CD4-positive, alpha-beta memory T cell (primary cell): ENCODE results near the gene RABGAP1. TPM values are rescaled to one million over a fixed set of nuclear protein-coding genes. Genes with fewer than 3 reads are reported as not detected.

Source experiments
- CTCF ChIA-PET: fragments of 350-600 bp; sonication (Branson Sonifier 250); formaldehyde crosslinking; loops from one replicate; lab custom pipeline; 2021; ENCODE audit warnings: inconsistent platforms; ENCODE audit not compliant: partially characterized antibody; lab: Charles Lee
- POLR2A ChIA-PET: fragments of 350-600 bp; sonication (Branson Sonifier 250); formaldehyde crosslinking; loops from one replicate; lab custom pipeline; 2021; ENCODE audit not compliant: partially characterized antibody; lab: Charles Lee
- DNase-seq, 5 donors: peaks; one replicate each; pipeline versions ENCODE4 v3.0.0 to v3.0.0-alpha.2; 2020 to 2022; ENCODE audit warnings: mixed read lengths in 1 of 5
- H3K27ac ChIP-seq: one replicate; pipeline ENCODE4 v1.7.0; 2013; ENCODE audit warnings: low read depth, low read length
- H3K27me3 ChIP-seq: 2 replicates; pipeline ENCODE4 v1.7.0; 2013; ENCODE audit warnings: mild to moderate bottlenecking, low read length, moderate library complexity; ENCODE audit not compliant: insufficient read depth
- H3K36me3 ChIP-seq: 2 replicates; pipeline ENCODE4 v1.7.0; 2013; ENCODE audit warnings: mild to moderate bottlenecking, low read length, moderate library complexity; ENCODE audit not compliant: insufficient read depth
- H3K4me1 ChIP-seq: 2 replicates; pipeline ENCODE4 v1.7.0; 2013; ENCODE audit warnings: mild to moderate bottlenecking, low read length, moderate library complexity; ENCODE audit not compliant: insufficient read depth
- H3K4me3 ChIP-seq, 2 donors: one replicate each; pipeline ENCODE4 v1.7.0; 2013; ENCODE audit warnings: low read length in 2 of 2, mild to moderate bottlenecking in 1 of 2
- H3K9me3 ChIP-seq, 2 donors: one replicate each; pipeline ENCODE4 v1.7.0; 2013; ENCODE audit warnings: low read length in 2 of 2, control low read depth in 1 of 2; ENCODE audit not compliant: control insufficient read depth in 1 of 2
- H3K27ac Mint-ChIP-seq, 7 donors: one replicate each; pipeline ENCODE4 v1.8.0; 2020 to 2021; ENCODE audit warnings: mixed read lengths in 7 of 7, mild to moderate bottlenecking in 6 of 7, inconsistent platforms in 3 of 7, moderate library complexity in 3 of 7
- H3K27me3 Mint-ChIP-seq, 2 donors: one replicate each; pipeline ENCODE4 v1.8.0; 2020 to 2021; ENCODE audit warnings: mixed read lengths in 2 of 2
- H3K36me3 Mint-ChIP-seq, 2 donors: one replicate each; pipeline ENCODE4 v1.8.0; 2020 to 2021; ENCODE audit warnings: mixed read lengths in 2 of 2, inconsistent platforms in 1 of 2, mild to moderate bottlenecking in 1 of 2
- H3K4me1 Mint-ChIP-seq, 4 donors: one replicate each; pipeline ENCODE4 v1.8.0; 2020 to 2021; ENCODE audit warnings: mixed read lengths in 4 of 4, mild to moderate bottlenecking in 1 of 4
- H3K4me3 Mint-ChIP-seq, 8 donors: one replicate each; pipeline ENCODE4 v1.8.0; 2020 to 2021; ENCODE audit warnings: mixed read lengths in 8 of 8, mild to moderate bottlenecking in 7 of 8, moderate library complexity in 6 of 8, inconsistent platforms in 3 of 8
- H3K9me3 Mint-ChIP-seq, 8 donors: one replicate each; pipeline ENCODE4 v1.8.0; 2020 to 2021; ENCODE audit warnings: mixed read lengths in 8 of 8, mild to moderate bottlenecking in 5 of 8, inconsistent platforms in 3 of 8, moderate library complexity in 1 of 8
- intact Hi-C: fragments of 100-400 bp; cut with micrococcal nuclease; formaldehyde crosslinking; loops from one replicate; pipeline ENCODE4 v1.15.1; 2023
- polyA plus RNA-seq, 2 donors: library from polyadenylated mRNA; unstranded; fragments of 300-500 nt; fragmentation: Illumina TruSeq; gene quantifications; one replicate each; pipeline ENCODE4 v1.2.3, GENCODE V29; 2021
- total RNA-seq, 2 experiments: library from RNA; stranded (reverse); gene quantifications; one replicate each; pipeline ENCODE4 v1.2.3, GENCODE V29; 2021

RABGAP1 gene
- total and polyA plus RNA-seq, 4 experiments from 2014 or later: 21.6 to 43.6 (median 33.7) TPM

DNA sequence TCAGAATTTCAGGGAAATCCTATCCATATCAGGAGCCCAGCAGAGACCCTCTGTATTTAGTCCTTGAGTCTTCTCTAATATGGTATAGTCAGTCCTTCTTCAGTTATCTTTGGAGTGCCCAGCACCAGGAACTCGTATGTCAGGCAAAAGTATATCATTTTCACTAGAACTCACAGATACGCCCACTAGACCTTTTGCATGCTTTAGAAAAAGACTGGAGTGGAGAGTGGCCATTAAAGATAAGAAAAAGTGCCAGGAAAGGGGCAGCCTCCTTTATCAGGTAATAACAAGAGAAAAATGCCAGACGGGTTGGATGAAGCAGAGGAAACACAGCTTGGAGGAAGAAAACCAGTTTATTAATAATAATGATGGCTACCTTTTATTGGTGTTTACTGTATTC is 156.2 kb downstream of the RABGAP1 start:
- no peak overlapping the region for H3K27ac ChIP-seq
- Mint-ChIP-seq H3K9me3 (no peaks in the 10 kb centered on the region), H3K4me3 (no peak overlapping the region), H3K4me1 (no peaks in the 10 kb centered on the region), H3K27me3 (no peaks in the 10 kb centered on the region), H3K36me3 (peaks cover 44 to 79% of the 10 kb centered on the region in 2 donors), H3K27ac (peak overlapping the region in 3 of 7 donors; percentile 37 to 89 (median 62))
- H3K27me3 ChIP-seq: no peaks in the 10 kb centered on the region
- no peak for DNase-seq
- no peaks in the 10 kb centered on the region for H3K9me3 ChIP-seq
- no peaks in the 10 kb centered on the region for H3K4me1 ChIP-seq
- ChIA-PET CTCF (interaction anchor here (0.9 kb wide), 1 partner anchor 253 kb away, joined by 4 read pairs; no protein-coding TSS in a partner anchor), POLR2A (no interaction called here)
- no peak overlapping the region for H3K4me3 ChIP-seq
- intact Hi-C loops: no loop called here
- H3K36me3 ChIP-seq: peaks cover 49% of the 10 kb centered on the region

DNA sequence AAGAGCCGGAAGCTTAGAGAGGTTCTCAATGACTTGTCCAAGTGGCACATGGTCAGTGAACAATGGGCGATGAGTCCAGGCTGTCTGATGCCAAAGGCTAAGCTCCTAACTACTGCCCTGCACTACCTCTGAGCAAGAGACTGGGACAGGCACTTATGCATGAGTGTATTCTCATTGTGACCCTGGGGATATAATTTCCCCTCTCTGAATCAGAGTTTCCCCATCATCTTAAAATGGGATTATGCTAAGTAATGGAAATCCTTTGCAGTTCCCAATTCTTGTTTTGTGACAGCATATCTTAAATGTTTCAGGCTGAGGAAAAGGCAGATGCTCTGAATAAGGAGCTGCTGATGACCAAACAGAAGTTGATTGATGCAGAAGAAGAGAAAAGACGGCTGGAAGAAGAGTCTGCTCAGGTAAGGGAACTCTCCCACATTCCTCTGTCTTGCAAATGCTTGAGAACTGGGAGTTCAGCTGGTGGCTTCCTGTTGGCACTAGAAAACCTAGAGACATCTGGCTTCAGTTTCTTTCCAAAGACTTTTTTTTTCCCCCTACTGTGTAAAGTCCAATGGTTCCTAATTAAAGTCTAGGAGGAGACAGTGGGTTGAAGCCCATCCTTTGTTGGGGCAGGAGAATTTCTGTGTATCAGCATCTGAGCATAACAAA is 156.7 kb downstream of the RABGAP1 start:
- no peaks in the 10 kb centered on the region for H3K27me3 Mint-ChIP-seq
- ChIA-PET CTCF (interaction anchor here (0.9 kb wide), 1 partner anchor 252 kb away, joined by 4 read pairs; no protein-coding TSS in a partner anchor), POLR2A (no interaction called here)
- intact Hi-C loops: no loop called here
- Histone ChIP-seq H3K4me3 (no peak overlapping the region), H3K27ac (no peak overlapping the region), H3K9me3 (no peaks in the 10 kb centered on the region), H3K27me3 (no peaks in the 10 kb centered on the region), H3K4me1 (no peaks in the 10 kb centered on the region), H3K36me3 (peaks cover 47% of the 10 kb centered on the region)
- H3K4me1 Mint-ChIP-seq: no peaks in the 10 kb centered on the region
- H3K4me3 Mint-ChIP-seq: no peak overlapping the region
- H3K9me3 Mint-ChIP-seq: no peaks in the 10 kb centered on the region
- DNase-seq: no peak
- H3K36me3 Mint-ChIP-seq: peaks cover 45 to 79% of the 10 kb centered on the region in 2 donors
- peak overlapping the region in 2 of 7 donors; percentile 62 to 64 for H3K27ac Mint-ChIP-seq

DNA sequence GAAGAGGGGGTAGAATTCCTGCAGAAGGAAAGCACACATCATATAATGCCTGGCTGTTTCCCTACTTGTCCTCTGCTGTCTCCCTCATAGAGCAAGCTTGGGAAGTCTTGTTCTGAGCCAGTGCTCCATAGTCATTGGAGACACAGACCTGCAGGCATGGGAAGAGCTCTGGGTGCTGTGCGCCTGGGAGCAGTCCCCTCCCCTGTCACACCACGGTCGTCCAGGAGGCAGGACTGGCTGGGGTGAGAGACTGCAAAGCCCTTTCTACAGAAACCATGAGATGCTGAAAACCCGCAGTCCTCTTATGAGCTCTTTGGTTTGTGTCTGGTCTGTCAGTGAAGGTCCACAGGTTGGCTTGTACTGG is 157.3 kb downstream of the RABGAP1 start:
- ChIA-PET POLR2A (no interaction called here), CTCF (no interaction called here)
- Histone ChIP-seq H3K36me3 (peaks cover 42% of the 10 kb centered on the region), H3K4me3 (no peak overlapping the region), H3K27ac (no peak overlapping the region), H3K27me3 (no peaks in the 10 kb centered on the region), H3K4me1 (no peaks in the 10 kb centered on the region), H3K9me3 (no peaks in the 10 kb centered on the region)
- DNase-seq: no peak
- Mint-ChIP-seq H3K36me3 (peaks cover 43 to 78% of the 10 kb centered on the region in 2 donors), H3K4me1 (no peaks in the 10 kb centered on the region), H3K27me3 (no peaks in the 10 kb centered on the region), H3K27ac (peak overlapping the region in 4 of 7 donors; percentile 30 to 67 (median 52)), H3K9me3 (peaks cover 0 to 2% (median 0%) of the 10 kb centered on the region in 8 donors), H3K4me3 (no peak overlapping the region)
- intact Hi-C loops: no loop called here

DNA sequence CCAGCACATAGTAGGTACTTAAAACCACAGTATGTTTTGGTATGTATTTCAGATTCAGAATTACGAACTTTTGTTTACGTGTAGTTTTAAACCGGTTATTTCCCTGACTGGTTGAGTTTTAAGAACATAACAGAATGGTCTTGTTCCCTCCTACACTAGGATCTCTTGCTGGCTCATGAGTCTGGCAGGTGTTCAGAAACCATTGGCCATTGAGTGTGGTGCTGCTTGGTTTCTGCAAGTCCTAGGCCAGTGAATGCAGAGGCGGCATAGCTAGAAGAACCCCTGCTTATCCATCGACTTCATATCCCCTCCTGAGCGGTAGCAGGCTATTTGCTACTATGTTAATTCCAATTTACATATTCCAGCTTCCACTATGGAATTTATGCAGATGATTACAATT is 158.2 kb downstream of the RABGAP1 start:
- DNase-seq: no peak
- H3K9me3 Mint-ChIP-seq: peaks cover 0 to 2% (median 0%) of the 10 kb centered on the region in 8 donors
- no peaks in the 10 kb centered on the region for H3K27me3 Mint-ChIP-seq
- no peak overlapping the region for H3K4me3 Mint-ChIP-seq
- H3K27ac Mint-ChIP-seq: peak overlapping the region in 3 of 7 donors; percentile 42 to 60 (median 55)
- H3K27ac ChIP-seq: no peak overlapping the region
- intact Hi-C loops: no loop called here
- H3K27me3 ChIP-seq: no peaks in the 10 kb centered on the region
- no peaks in the 10 kb centered on the region for H3K4me1 ChIP-seq
- POLR2A ChIA-PET: no interaction called here
- H3K4me3 ChIP-seq: no peak overlapping the region
- no peaks in the 10 kb centered on the region for H3K4me1 Mint-ChIP-seq
- H3K36me3 ChIP-seq: peaks cover 40% of the 10 kb centered on the region
- H3K9me3 ChIP-seq: no peaks in the 10 kb centered on the region
- CTCF ChIA-PET: no interaction called here
- peaks cover 37 to 78% of the 10 kb centered on the region in 2 donors for H3K36me3 Mint-ChIP-seq

DNA sequence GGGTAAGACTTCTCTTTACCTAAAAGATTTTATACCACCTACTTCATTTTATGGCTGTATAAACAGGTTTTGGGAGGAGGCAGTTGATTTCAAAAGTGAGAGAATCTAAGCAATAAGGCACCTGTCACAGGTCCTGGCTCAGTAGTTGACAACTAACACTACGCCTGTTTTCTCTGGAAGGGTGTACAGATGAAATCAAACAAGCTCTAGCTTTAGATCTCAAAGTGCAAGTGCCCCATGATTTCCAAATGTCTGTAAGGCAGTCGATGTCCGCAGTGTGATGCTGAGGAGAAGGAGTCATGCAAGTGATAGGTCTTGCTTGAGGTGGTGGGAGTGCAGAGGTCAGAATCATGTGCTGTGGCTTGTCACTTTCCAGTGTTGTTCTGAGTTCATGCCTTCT is 158.7 kb downstream of the RABGAP1 start:
- no peak for DNase-seq
- ChIA-PET CTCF (no interaction called here), POLR2A (no interaction called here)
- H3K9me3 ChIP-seq: no peaks in the 10 kb centered on the region
- H3K27me3 ChIP-seq: no peaks in the 10 kb centered on the region
- no peaks in the 10 kb centered on the region for H3K4me1 Mint-ChIP-seq
- no peak overlapping the region for H3K4me3 Mint-ChIP-seq
- H3K27ac ChIP-seq: no peak overlapping the region
- peaks cover 37 to 79% of the 10 kb centered on the region in 2 donors for H3K36me3 Mint-ChIP-seq
- no peaks in the 10 kb centered on the region for H3K4me1 ChIP-seq
- H3K9me3 Mint-ChIP-seq: peaks cover 0 to 2% (median 0%) of the 10 kb centered on the region in 8 donors
- H3K27me3 Mint-ChIP-seq: no peaks in the 10 kb centered on the region
- no peak overlapping the region for H3K4me3 ChIP-seq
- H3K27ac Mint-ChIP-seq: peak overlapping the region in 1 of 7 donors; percentile 55
- intact Hi-C loops: no loop called here
- peaks cover 40% of the 10 kb centered on the region for H3K36me3 ChIP-seq

DNA sequence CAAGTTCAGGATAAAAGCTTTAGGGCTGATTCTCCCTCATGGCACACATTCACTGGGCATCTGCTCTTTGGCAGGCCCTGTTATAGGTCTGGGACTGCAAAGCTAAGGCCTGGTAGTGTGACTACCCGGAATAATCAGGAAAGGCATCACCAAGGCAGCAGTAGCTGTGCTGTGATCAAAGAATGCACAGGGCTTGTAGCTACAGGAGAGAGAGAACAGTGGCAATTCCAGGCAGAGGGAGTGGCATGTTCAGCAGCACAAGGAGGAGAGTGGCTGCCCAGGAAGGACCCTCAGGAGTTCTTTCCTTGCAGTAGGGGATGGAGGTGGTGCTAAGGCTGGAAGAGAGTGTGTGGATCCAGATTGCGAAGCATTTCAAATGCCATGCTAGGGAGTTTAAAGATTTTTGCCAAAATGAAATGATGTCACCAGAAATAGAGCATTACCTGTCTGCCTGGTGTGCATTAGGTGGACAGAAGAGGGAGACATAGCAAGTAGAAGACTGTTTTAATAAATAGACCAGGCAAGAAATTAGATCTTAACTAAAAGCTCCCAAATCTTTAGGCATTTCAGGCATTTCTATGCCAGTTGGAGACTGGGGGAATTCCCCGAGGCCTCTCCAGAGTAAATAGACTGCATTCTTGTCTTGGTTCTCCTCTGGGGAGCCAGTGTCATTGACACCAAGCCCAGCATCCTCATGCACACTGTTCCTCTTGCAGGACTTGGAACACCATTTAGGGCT is 161.7 kb downstream of the RABGAP1 start:
- H3K36me3 Mint-ChIP-seq: peaks cover 29 to 68% of the 10 kb centered on the region in 2 donors
- ChIA-PET POLR2A (interaction anchor here (1.2 kb wide), 1 partner anchor 11 kb away, joined by 3 read pairs; no protein-coding TSS in a partner anchor), CTCF (interaction anchor here (1.1 to 4.2 kb wide), 4 partner anchors 9 to 252 kb away, joined by 3 to 41 read pairs (median 5); no protein-coding TSS in a partner anchor)
- Histone ChIP-seq H3K27ac (no peak overlapping the region), H3K27me3 (no peaks in the 10 kb centered on the region), H3K36me3 (peaks cover 46% of the 10 kb centered on the region), H3K4me1 (no peaks in the 10 kb centered on the region), H3K9me3 (no peaks in the 10 kb centered on the region), H3K4me3 (no peak overlapping the region)
- H3K9me3 Mint-ChIP-seq: peaks cover 0 to 2% (median 0%) of the 10 kb centered on the region in 8 donors
- peaks cover 0 to 2% (median 0%) of the 10 kb centered on the region in 4 donors for H3K4me1 Mint-ChIP-seq
- H3K4me3 Mint-ChIP-seq: peak overlapping the region in 1 of 8 donors; percentile 44
- intact Hi-C loops: loop anchor here (2.0 kb wide), 1 partner anchor 248 kb away; no protein-coding TSS in a partner anchor
- DNase-seq: no peak
- peak overlapping the region in 4 of 7 donors; percentile 3 to 92 (median 48) for H3K27ac Mint-ChIP-seq
- no peaks in the 10 kb centered on the region for H3K27me3 Mint-ChIP-seq

DNA sequence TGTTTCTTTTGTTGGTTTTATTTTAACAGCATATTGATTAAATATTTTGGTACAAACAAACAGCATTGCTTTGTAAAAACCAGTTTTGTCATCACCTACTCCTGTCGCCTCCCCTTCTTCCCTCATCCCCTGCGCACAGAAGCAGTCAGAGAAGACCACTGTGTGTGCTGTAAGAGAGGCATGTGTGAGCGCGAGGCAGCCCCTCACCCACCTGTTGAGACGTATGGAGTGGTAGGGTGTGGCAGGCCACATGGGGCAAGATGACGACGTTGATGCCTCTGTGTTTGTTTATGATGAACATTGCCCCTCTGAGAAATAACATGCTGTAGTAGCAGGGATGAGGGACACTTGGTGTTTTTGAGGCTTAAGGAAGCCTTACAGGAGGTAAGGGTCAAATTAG is 164.0 kb downstream of the RABGAP1 start:
- Histone ChIP-seq H3K4me3 (no peak overlapping the region), H3K27me3 (no peaks in the 10 kb centered on the region), H3K27ac (no peak overlapping the region), H3K4me1 (no peaks in the 10 kb centered on the region), H3K9me3 (no peaks in the 10 kb centered on the region), H3K36me3 (peaks cover 39% of the 10 kb centered on the region)
- intact Hi-C loops: no loop called here
- peaks cover 0 to 2% (median 0%) of the 10 kb centered on the region in 4 donors for H3K4me1 Mint-ChIP-seq
- CTCF ChIA-PET: interaction anchor here (4.2 kb wide), 1 partner anchor 245 kb away, joined by 41 read pairs; no protein-coding TSS in a partner anchor
- no peak for DNase-seq
- H3K9me3 Mint-ChIP-seq: peaks cover 0 to 2% (median 0%) of the 10 kb centered on the region in 8 donors
- no peaks in the 10 kb centered on the region for H3K27me3 Mint-ChIP-seq
- POLR2A ChIA-PET: no interaction called here
- no peak overlapping the region for H3K4me3 Mint-ChIP-seq
- H3K36me3 Mint-ChIP-seq: peaks cover 22 to 63% of the 10 kb centered on the region in 2 donors
- H3K27ac Mint-ChIP-seq: no peak overlapping the region
